Measurements from ENCODE around the gene AOAH. TPM values are rescaled to one million over a fixed set of nuclear protein-coding genes. Genes with fewer than 3 reads are reported as not detected.

AOAH gene
- total RNA-seq, 2 donors from 2014 or later: 2.5 to 7.2 TPM

- Histone ChIP-seq H3K36me3 (no peaks in the 10 kb centered on the region), H3K4me1 (no peaks in the 10 kb centered on the region), H3K9me3 (no peaks in the 10 kb centered on the region), H3K27me3 (no peaks in the 10 kb centered on the region), H3K4me3 (no peak overlapping the region), H3K27ac (no peak overlapping the region)
- no peak for DNase-seq (ENCODE audit: low spot score)
- TF ChIP-seq CTCF (IDR thresholded peaks at IDR 0.05): no peak
These were observed 46.4 kb downstream of the AOAH start for GRCh38 chr7:36677769-36678437.

GRCh38 chr7:36673703-36674102 lies 50.6 kb downstream of the AOAH start:
- H3K27ac ChIP-seq: no peak overlapping the region
- no peaks in the 10 kb centered on the region for H3K9me3 ChIP-seq
- no peak for TF ChIP-seq CTCF (IDR thresholded peaks at IDR 0.05)
- no peak for DNase-seq (ENCODE audit: low spot score)
- no peaks in the 10 kb centered on the region for H3K36me3 ChIP-seq
- no peaks in the 10 kb centered on the region for H3K27me3 ChIP-seq
- H3K4me1 ChIP-seq: no peaks in the 10 kb centered on the region
- H3K4me3 ChIP-seq: no peak overlapping the region

- Histone ChIP-seq H3K4me3 (no peak overlapping the region), H3K9me3 (no peaks in the 10 kb centered on the region), H3K36me3 (no peaks in the 10 kb centered on the region), H3K27ac (no peak overlapping the region), H3K4me1 (no peaks in the 10 kb centered on the region), H3K27me3 (no peaks in the 10 kb centered on the region)
- no peak for TF ChIP-seq CTCF (IDR thresholded peaks at IDR 0.05)
- no peak for DNase-seq (ENCODE audit: low spot score)
These were observed 52.9 kb downstream of the AOAH start for GRCh38 chr7:36671432-36671829.

GRCh38 chr7:36670585-36671431 lies 53.5 kb downstream of the AOAH start:
- DNase-seq (ENCODE audit: low spot score): no peak
- Histone ChIP-seq H3K9me3 (no peaks in the 10 kb centered on the region), H3K4me3 (no peak overlapping the region), H3K4me1 (no peaks in the 10 kb centered on the region), H3K27me3 (no peaks in the 10 kb centered on the region), H3K36me3 (no peaks in the 10 kb centered on the region), H3K27ac (no peak overlapping the region)
- TF ChIP-seq CTCF (IDR thresholded peaks at IDR 0.05): peak; percentile 67 to 81

- Histone ChIP-seq H3K27me3 (no peaks in the 10 kb centered on the region), H3K4me1 (no peaks in the 10 kb centered on the region), H3K27ac (no peak overlapping the region), H3K4me3 (no peak overlapping the region), H3K9me3 (no peaks in the 10 kb centered on the region), H3K36me3 (no peaks in the 10 kb centered on the region)
- TF ChIP-seq CTCF (IDR thresholded peaks at IDR 0.05): no peak
- no peak for DNase-seq (ENCODE audit: low spot score)
These were observed 55.5 kb downstream of the AOAH start for GRCh38 chr7:36668750-36669149.
